Nephron (organoid): ENCODE measurements around the gene SRD5A3.
"Not testable (repeated sequence)": the region's sequence is repeated elsewhere in the genome, so short reads cannot be mapped to it uniquely, and the experiment has no call there.

Experiments used
- H3K27ac Mint-ChIP-seq, 3 experiments: 2 replicates each; pipeline ENCODE4 v1.8.0; 2020; ENCODE audit warnings: mixed read lengths in 3 of 3, mild to moderate bottlenecking in 2 of 3, moderate library complexity in 1 of 3
- H3K27me3 Mint-ChIP-seq: 2 replicates; pipeline ENCODE4 v1.8.0; 2021; ENCODE audit warnings: low read depth, mild to moderate bottlenecking, moderate library complexity, mixed read lengths
- H3K36me3 Mint-ChIP-seq: 2 replicates; pipeline ENCODE4 v1.8.0; 2020; ENCODE audit warnings: low read depth, mixed read lengths
- H3K4me1 Mint-ChIP-seq: 2 replicates; pipeline ENCODE4 v1.8.0; 2020; ENCODE audit warnings: mixed read lengths
- H3K4me3 Mint-ChIP-seq, 3 experiments: 2 replicates each; pipeline ENCODE4 v1.8.0; 2020; ENCODE audit warnings: mild to moderate bottlenecking in 3 of 3, mixed read lengths in 3 of 3, moderate library complexity in 2 of 3
- H3K9me3 Mint-ChIP-seq: 2 replicates; pipeline ENCODE4 v1.8.0; 2020; ENCODE audit warnings: mixed read lengths
- TF ChIP-seq, protein P1 (sequence below), 3 experiments: fragments of 200-600 bp; sonication (generic); IDR thresholded peaks; one replicate each; pipeline ENCODE4 v1.5.0; 2021; ENCODE audit warnings: antibody characterized with exemption in 3 of 3; ENCODE audit not compliant: unreplicated experiment in 3 of 3

The SRD5A3 gene

DNA sequence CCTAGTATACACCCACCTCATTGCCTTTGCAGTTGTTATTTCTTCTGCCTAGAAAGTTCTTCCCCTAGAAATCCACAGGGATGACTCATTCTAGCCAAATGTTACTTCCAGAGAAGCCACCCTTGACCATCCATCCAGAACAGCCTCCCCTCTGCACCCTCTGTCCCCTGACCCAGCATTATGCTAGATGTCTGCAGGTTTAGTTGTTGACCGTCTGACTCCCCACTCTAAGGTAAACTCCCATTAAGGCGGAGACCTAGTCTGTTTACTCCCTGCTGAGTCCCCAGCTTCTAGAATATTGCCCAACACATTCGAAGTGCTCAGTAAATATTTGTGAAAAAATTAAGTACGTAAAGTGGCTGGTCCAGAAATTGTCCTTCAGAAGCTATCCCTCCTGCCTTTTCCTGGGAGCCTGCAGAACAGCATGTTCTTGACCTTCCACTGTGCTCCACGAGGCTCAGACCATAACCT, 11.0 kb downstream of the SRD5A3 start:
- no peak overlapping the region for H3K4me3 Mint-ChIP-seq
- no peaks in the 10 kb centered on the region for H3K27me3 Mint-ChIP-seq
- peaks cover 7% of the 10 kb centered on the region for H3K9me3 Mint-ChIP-seq
- TF ChIP-seq, protein P1, sequence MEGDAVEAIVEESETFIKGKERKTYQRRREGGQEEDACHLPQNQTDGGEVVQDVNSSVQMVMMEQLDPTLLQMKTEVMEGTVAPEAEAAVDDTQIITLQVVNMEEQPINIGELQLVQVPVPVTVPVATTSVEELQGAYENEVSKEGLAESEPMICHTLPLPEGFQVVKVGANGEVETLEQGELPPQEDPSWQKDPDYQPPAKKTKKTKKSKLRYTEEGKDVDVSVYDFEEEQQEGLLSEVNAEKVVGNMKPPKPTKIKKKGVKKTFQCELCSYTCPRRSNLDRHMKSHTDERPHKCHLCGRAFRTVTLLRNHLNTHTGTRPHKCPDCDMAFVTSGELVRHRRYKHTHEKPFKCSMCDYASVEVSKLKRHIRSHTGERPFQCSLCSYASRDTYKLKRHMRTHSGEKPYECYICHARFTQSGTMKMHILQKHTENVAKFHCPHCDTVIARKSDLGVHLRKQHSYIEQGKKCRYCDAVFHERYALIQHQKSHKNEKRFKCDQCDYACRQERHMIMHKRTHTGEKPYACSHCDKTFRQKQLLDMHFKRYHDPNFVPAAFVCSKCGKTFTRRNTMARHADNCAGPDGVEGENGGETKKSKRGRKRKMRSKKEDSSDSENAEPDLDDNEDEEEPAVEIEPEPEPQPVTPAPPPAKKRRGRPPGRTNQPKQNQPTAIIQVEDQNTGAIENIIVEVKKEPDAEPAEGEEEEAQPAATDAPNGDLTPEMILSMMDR (IDR thresholded peaks at IDR 0.05; ENCODE audit: unreplicated experiment in 3 of 3): no peak
- H3K27ac Mint-ChIP-seq: no peak overlapping the region
- H3K4me1 Mint-ChIP-seq: peaks cover 12% of the 10 kb centered on the region
- peaks cover 34% of the 10 kb centered on the region for H3K36me3 Mint-ChIP-seq

DNA sequence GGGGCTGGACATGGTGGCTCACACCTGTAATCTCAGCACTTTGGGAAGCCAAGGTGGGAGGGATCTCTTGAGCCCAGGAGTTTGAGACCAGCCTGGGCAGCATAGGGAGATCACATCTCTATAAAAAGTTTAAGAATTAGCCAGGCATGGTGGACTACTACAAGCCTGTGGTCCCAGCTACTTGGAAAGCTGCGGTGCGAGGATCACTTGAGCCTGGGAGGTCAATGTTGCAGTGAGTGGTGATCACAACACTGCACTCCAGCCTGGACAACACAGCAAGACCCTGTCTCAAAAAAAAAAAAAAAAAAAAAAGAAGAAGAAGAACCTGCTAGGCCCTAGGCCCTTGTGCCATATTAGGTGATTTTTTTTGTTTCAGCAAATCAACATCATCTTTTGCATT, 12.2 kb downstream of the SRD5A3 start:
- H3K27me3 Mint-ChIP-seq: no peaks in the 10 kb centered on the region
- H3K9me3 Mint-ChIP-seq: peaks cover 7% of the 10 kb centered on the region
- peak overlapping the region in 1 of 3 experiments; percentile 56 for H3K27ac Mint-ChIP-seq
- H3K4me3 Mint-ChIP-seq: no peak overlapping the region
- H3K36me3 Mint-ChIP-seq: peaks cover 25% of the 10 kb centered on the region
- TF ChIP-seq, protein P1 (IDR thresholded peaks at IDR 0.05; ENCODE audit: unreplicated experiment in 3 of 3): no peak
- peaks cover 12% of the 10 kb centered on the region for H3K4me1 Mint-ChIP-seq

DNA sequence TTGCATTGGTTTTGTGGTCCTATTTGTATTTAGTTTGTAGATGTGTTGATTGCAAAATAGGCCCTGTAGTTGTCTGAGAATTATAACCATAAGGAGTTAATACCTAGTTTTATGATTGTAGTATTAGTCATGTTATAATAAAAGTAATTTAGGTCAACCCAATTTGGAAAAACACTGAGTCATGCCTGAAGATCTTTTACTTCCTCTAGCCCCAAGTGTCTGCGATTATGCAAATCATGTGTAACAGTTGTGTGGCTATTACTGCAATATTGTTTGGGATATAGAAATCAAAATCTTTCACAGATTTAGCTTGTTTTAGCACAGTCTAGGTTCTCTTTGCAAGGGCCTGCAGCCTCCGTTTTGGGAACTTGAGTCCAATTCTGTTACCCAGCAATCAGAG, 12.6 kb downstream of the SRD5A3 start:
- Mint-ChIP-seq H3K27ac (peak overlapping the region in 1 of 3 experiments; percentile 56), H3K4me3 (no peak overlapping the region), H3K9me3 (peaks cover 4% of the 10 kb centered on the region), H3K36me3 (peaks cover 21% of the 10 kb centered on the region), H3K4me1 (peaks cover 13% of the 10 kb centered on the region), H3K27me3 (no peaks in the 10 kb centered on the region)
- TF ChIP-seq, protein P1 (IDR thresholded peaks at IDR 0.05; ENCODE audit: unreplicated experiment in 3 of 3): no peak

DNA sequence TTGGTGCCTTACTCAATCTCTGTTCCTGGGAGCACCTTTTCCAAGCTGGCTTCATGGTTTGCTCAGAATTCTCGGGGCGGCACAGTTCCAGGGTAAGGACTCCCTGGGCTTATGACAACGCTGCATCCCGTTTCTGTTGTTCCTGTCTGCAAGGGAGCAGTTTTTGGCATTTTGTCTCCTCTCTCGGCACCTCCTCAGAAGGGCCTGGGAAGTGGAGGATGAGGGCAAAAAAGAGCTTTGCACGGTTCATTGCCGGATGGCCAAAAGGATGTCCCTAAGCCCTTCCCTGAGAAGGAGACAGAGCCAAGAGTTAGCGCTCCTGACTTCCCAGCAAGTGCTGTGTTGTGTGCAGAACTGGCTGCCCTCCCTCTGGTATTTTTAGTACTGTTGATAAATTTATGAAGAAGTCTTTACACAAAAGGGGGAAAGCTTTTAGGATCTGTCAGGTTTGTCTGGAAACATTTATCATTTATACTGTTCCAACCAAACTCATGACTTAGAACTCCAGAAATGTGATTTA, 13.4 kb downstream of the SRD5A3 start:
- TF ChIP-seq, protein P1 (IDR thresholded peaks at IDR 0.05; ENCODE audit: unreplicated experiment in 3 of 3): no peak
- Mint-ChIP-seq H3K4me3 (no peak overlapping the region), H3K9me3 (peaks cover 3% of the 10 kb centered on the region), H3K36me3 (peaks cover 16% of the 10 kb centered on the region), H3K27me3 (no peaks in the 10 kb centered on the region), H3K27ac (peak overlapping the region; percentile 50 to 79 (median 56)), H3K4me1 (peaks cover 18% of the 10 kb centered on the region)

DNA sequence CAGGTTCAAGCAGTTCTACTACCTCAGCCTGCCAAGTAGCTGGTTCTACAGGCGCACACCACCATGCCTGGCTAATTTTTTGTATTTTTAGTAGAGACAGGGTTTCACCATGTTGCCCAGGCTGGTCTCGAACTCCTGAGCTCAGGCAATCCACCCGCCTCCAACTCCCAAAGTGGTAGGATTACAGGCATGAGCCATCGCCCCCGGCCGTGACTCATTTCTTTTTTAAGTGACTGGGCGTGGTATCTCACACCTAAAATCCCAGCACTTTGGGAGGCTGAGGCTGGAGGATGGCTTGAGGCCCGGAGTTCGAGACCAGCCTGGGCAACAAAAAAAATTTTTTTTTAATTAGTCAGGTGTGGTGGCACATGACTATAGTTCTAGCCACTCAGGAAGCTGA, 16.9 kb downstream of the SRD5A3 start:
- H3K27ac Mint-ChIP-seq, H3K9me3 Mint-ChIP-seq, H3K4me3 Mint-ChIP-seq, H3K27me3 Mint-ChIP-seq: not testable (repeated sequence)
- H3K36me3 Mint-ChIP-seq: peaks cover 22% of the 10 kb centered on the region
- H3K4me1 Mint-ChIP-seq: peaks cover 18% of the 10 kb centered on the region

DNA sequence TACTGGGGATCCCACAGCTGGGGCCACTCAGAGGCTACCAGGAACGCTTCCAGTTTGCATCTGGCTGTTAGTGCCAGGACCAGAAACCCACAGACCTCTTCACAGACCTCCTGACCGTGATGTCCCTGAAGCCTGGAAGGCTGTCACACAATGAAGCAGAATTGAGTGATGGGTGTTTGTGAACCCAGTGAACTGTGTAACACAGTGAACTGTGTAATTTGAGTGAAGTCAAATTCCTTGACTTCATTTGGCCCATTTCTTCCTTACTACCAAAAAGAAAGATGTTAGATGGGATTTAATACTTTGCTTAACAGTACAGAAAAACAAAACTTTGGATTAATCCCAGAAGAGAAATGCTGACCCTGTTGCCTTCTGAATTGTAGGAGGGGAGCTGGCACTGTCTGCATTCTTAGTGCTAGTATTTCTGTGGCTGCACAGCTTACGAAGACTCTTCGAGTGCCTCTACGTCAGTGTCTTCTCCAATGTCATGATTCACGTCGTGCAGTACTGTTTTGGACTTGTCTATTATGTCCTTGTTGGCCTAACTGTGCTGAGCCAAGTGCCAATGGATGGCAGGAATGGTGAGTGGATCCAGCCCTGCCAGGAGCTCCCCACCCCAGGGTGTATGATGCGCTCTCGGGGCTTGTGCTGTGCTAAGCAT, 17.8 kb downstream of the SRD5A3 start:
- H3K27ac Mint-ChIP-seq: peak overlapping the region; percentile 44 to 84 (median 66)
- peaks cover 14% of the 10 kb centered on the region for H3K4me1 Mint-ChIP-seq
- TF ChIP-seq, protein P1 (IDR thresholded peaks at IDR 0.05; ENCODE audit: unreplicated experiment in 3 of 3): no peak
- H3K27me3 Mint-ChIP-seq: no peaks in the 10 kb centered on the region
- no peaks in the 10 kb centered on the region for H3K9me3 Mint-ChIP-seq
- peaks cover 22% of the 10 kb centered on the region for H3K36me3 Mint-ChIP-seq
- H3K4me3 Mint-ChIP-seq: no peak overlapping the region
